PC-9 (cell line): ENCODE measurements around the gene PDLIM7. TPM values are rescaled to one million over a fixed set of nuclear protein-coding genes. Genes with fewer than 3 reads are reported as not detected.

Experiments used
- BruUV-seq: library from RNA; stranded (reverse); fragments of 400-500 nt; replicated peaks from 2 replicates; lab custom pipeline; 2021; lab: Mats Ljungman, UMichigan
- CTCF ChIA-PET: fragments of 300-600 bp; sonication (Branson Sonifier 250); formaldehyde crosslinking; loops from one replicate; lab custom pipeline; 2022; ENCODE audit warnings: antibody characterized with exemption; lab: Charles Lee
- POLR2A ChIA-PET: fragments of 300-600 bp; sonication (Branson Sonifier 250); formaldehyde crosslinking; loops from one replicate; lab custom pipeline; 2022; ENCODE audit warnings: antibody characterized with exemption; ENCODE audit not compliant: unreplicated experiment; lab: Charles Lee
- DNase-seq, 2 experiments: peaks; one replicate each; pipeline versions ENCODE4 v3.0.0 to v3.0.0-alpha.2; 2015 to 2022; ENCODE audit warnings: mixed read lengths in 1 of 2
- H2AFZ ChIP-seq: fragments of 200-600 bp; sonication (generic); 2 replicates; pipeline ENCODE4 v1.8.1; 2017; ENCODE audit warnings: antibody characterized with exemption
- H3F3A ChIP-seq: fragments of 200-600 bp; sonication (generic); 2 replicates; pipeline ENCODE4 v1.8.1; 2017; ENCODE audit warnings: antibody characterized with exemption, mild to moderate bottlenecking, low read depth; ENCODE audit not compliant: insufficient read depth
- H3K27ac ChIP-seq: fragments of 200-600 bp; sonication (generic); 2 replicates; pipeline ENCODE4 v1.6.1; 2016; ENCODE audit warnings: mixed run types
- H3K27me3 ChIP-seq: fragments of 200-600 bp; sonication (generic); 2 replicates; pipeline ENCODE4 v1.6.1; 2016; ENCODE audit warnings: low read depth, mixed run types; ENCODE audit not compliant: insufficient read depth
- H3K36me3 ChIP-seq: fragments of 200-600 bp; sonication (generic); 2 replicates; pipeline ENCODE4 v1.6.1; 2016; ENCODE audit warnings: low read depth, mixed run types
- H3K4me1 ChIP-seq: fragments of 200-600 bp; sonication (generic); replicated peaks from 2 replicates; pipeline ENCODE4 v1.6.1; 2016; ENCODE audit warnings: mixed run types; ENCODE audit not compliant: insufficient read depth
- H3K4me2 ChIP-seq: fragments of 200-600 bp; sonication (generic); 2 replicates; pipeline ENCODE4 v1.6.1; 2017; ENCODE audit warnings: mixed run types
- H3K4me3 ChIP-seq: fragments of 200-600 bp; sonication (generic); 2 replicates; pipeline ENCODE4 v1.6.1; 2016; ENCODE audit warnings: mixed run types
- H3K79me2 ChIP-seq: fragments of 200-600 bp; sonication (generic); 2 replicates; pipeline ENCODE4 v1.6.1; 2017; ENCODE audit warnings: low read depth, mixed run types
- H3K9me2 ChIP-seq: fragments of 200-600 bp; sonication (generic); 2 replicates; pipeline ENCODE4 v1.8.1; 2017; ENCODE audit warnings: mild to moderate bottlenecking; ENCODE audit not compliant: insufficient read depth
- H3K9me3 ChIP-seq: fragments of 200-600 bp; sonication (generic); 2 replicates; pipeline ENCODE4 v1.8.1; 2016; ENCODE audit warnings: low read depth; ENCODE audit not compliant: insufficient read depth
- H4K20me1 ChIP-seq: fragments of 200-600 bp; sonication (generic); 2 replicates; pipeline ENCODE4 v1.8.1; 2017; ENCODE audit not compliant: insufficient read depth
- CTCF ChIP-seq: fragments of 200-600 bp; sonication (generic); conservative IDR thresholded peaks from 2 replicates; pipeline ENCODE4 v1.6.1; 2017; ENCODE audit warnings: mixed run types, antibody characterized with exemption, mild to moderate bottlenecking, moderate library complexity
- EZH2 ChIP-seq: fragments of 200-600 bp; sonication (generic); IDR thresholded peaks from 2 replicates; pipeline ENCODE4 v1.8.0; 2017; ENCODE audit warnings: antibody characterized with exemption, low read depth
- intact Hi-C: fragments of 100-400 bp; cut with micrococcal nuclease; formaldehyde crosslinking; loops from one replicate; pipeline ENCODE4 v1.10.0; 2022; ENCODE audit not compliant: unreplicated experiment
- total RNA-seq: library from RNA; stranded (reverse); gene quantifications from 2 replicates; pipeline ENCODE4 v1.2.3, GENCODE V29; 2021

Gene PDLIM7
- total RNA-seq, 1 experiment from 2014 or later: 167 TPM

GRCh38 chr5:177455661-177456590 is 41.5 kb downstream of the PDLIM7 start:
- H3K4me2 ChIP-seq: peak overlapping the region; percentile 98
- H2AFZ ChIP-seq: peak overlapping the region; percentile 80
- H3K79me2 ChIP-seq: no peaks in the 10 kb centered on the region
- POLR2A ChIA-PET: interaction anchor here (0.5 to 0.7 kb wide), 4 partner anchors 16 to 95 kb away, joined by 3 to 8 read pairs (median 4); no protein-coding TSS in a partner anchor
- H3K36me3 ChIP-seq: peaks cover 5% of the 10 kb centered on the region; the same call in 1 of the 2 replicates
- H3F3A ChIP-seq: peaks cover 21% of the 10 kb centered on the region; the same call in 1 of the 2 replicates
- no peaks in the 10 kb centered on the region for H3K9me2 ChIP-seq
- BruUV-seq: TSS peak; percentile 83
- no peaks in the 10 kb centered on the region for H3K9me3 ChIP-seq
- TF ChIP-seq EZH2: no peak
- peak; percentile 90 for TF ChIP-seq CTCF
- intact Hi-C loops: loop anchor here (1.0 to 2.0 kb wide), 5 partner anchors 15 to 342 kb away; partner anchors contain the start of genes GRK6 and PDLIM7
- H3K27me3 ChIP-seq: no peaks in the 10 kb centered on the region
- no peak overlapping the region for H3K27ac ChIP-seq
- H4K20me1 ChIP-seq: peaks cover 27% of the 10 kb centered on the region
- 0 out of 2 replicates have a peak, but pooled peaks cover 5% of the 10 kb centered on the region for H3K4me1 ChIP-seq
- CTCF ChIA-PET: interaction anchor here (0.5 to 2.1 kb wide), 11 partner anchors 18 to 144 kb away, joined by 3 to 9 read pairs (median 4); partner anchors contain the start of gene GRK6
- peak overlapping the region; percentile 77 for H3K4me3 ChIP-seq
- DNase-seq: peak; percentile 76 to 94

GRCh38 chr5:177455036-177455660 is 42.3 kb downstream of the PDLIM7 start:
- Histone ChIP-seq H3K9me2 (no peaks in the 10 kb centered on the region), H3K4me3 (peak overlapping the region; percentile 77), H3K9me3 (no peaks in the 10 kb centered on the region), H4K20me1 (peaks cover 27% of the 10 kb centered on the region), H3K27me3 (no peaks in the 10 kb centered on the region), H3K4me2 (peak overlapping the region; percentile 98), H3K36me3 (peaks cover 5% of the 10 kb centered on the region; the same call in 1 of the 2 replicates), H2AFZ (peak overlapping the region; percentile 80), H3K4me1 (0 out of 2 replicates have a peak, but pooled peaks cover 5% of the 10 kb centered on the region), H3K79me2 (0 out of 2 replicates have a peak, but pooled peaks cover 3% of the 10 kb centered on the region), H3K27ac (0 out of 2 replicates have a peak overlapping the region, but pooled peaks have one; percentile 26), H3F3A (peaks cover 21% of the 10 kb centered on the region; the same call in 1 of the 2 replicates)
- peak; percentile 62 to 92 for DNase-seq
- BruUV-seq: no TSS peak
- TF ChIP-seq EZH2 (no peak), CTCF (peak; percentile 74)
- ChIA-PET CTCF (interaction anchor here (0.5 to 2.1 kb wide), 15 partner anchors 19 to 574 kb away, joined by 3 to 9 read pairs (median 4); partner anchors contain the start of gene GRK6), POLR2A (interaction anchor here (0.6 to 0.7 kb wide), 4 partner anchors 17 to 92 kb away, joined by 3 to 5 read pairs (median 3); no protein-coding TSS in a partner anchor)
- intact Hi-C loops: loop anchor here (1.0 to 2.0 kb wide), 3 partner anchors 28 to 341 kb away; partner anchors contain the start of gene GRK6
